Colonic mucosa (tissue), 4 donors: ENCODE results near the gene NHEJ1. TPM values are rescaled to one million over a fixed set of nuclear protein-coding genes. Genes with fewer than 3 reads are reported as not detected.

Source experiments
- DNase-seq: peaks from one replicate; pipeline ENCODE4 v3.0.0-alpha.2; 2020
- H3K27ac ChIP-seq: fragments of 200-600 bp; one replicate; pipeline ENCODE4 v1.8.0; 2021
- H3K27me3 ChIP-seq: fragments of 200-600 bp; one replicate; pipeline ENCODE4 v1.8.0; 2021
- H3K36me3 ChIP-seq: fragments of 200-600 bp; one replicate; pipeline ENCODE4 v1.8.0; 2021
- H3K4me1 ChIP-seq: fragments of 200-600 bp; one replicate; pipeline ENCODE4 v1.8.0; 2021; ENCODE audit warnings: mild to moderate bottlenecking
- H3K4me3 ChIP-seq: fragments of 200-600 bp; one replicate; pipeline ENCODE4 v1.8.0; 2021
- H3K9ac ChIP-seq, 2 donors: one replicate each; pipeline ENCODE4 v1.7.0; 2013; ENCODE audit warnings: control low read depth in 2 of 2, low read depth in 2 of 2, low read length in 2 of 2
- H3K9me3 ChIP-seq: fragments of 200-600 bp; one replicate; pipeline ENCODE4 v1.8.0; 2021
- CTCF ChIP-seq: fragments of 200-600 bp; IDR thresholded peaks from one replicate; pipeline ENCODE4 v1.8.0; 2022; ENCODE audit warnings: antibody characterized with exemption, mild to moderate bottlenecking
- intact Hi-C: fragments of 100-400 bp; cut with DNase I; formaldehyde crosslinking; loops from one replicate; pipeline ENCODE4 v1.14.1; 2022
- total RNA-seq, 2 donors: library from RNA; stranded (reverse); fragmentation: NEBNext Ultra II Directional in 1 of 2; extraction: Animal tissue kit (Norgen Biotek cat#: 25700) in 1 of 2; gene quantifications; one replicate each; pipeline ENCODE4 v1.2.1, GENCODE V29; 2021
- donor health status: healthy.
- donor health status: DM: no; HTN: no; CAD: no.
- donor health status: DM: no; HTN: no; CAD: no.

NHEJ1 gene
- total RNA-seq, 2 donors from 2014 or later, result 30.7 to 51.1 TPM

- Histone ChIP-seq H3K9ac (peak overlapping the region in 1 of 2 donors; percentile 91), H3K4me1 (no peaks in the 10 kb centered on the region), H3K27me3 (peaks cover 33% of the 10 kb centered on the region), H3K27ac (no peak overlapping the region), H3K4me3 (peak overlapping the region; percentile 59), H3K36me3 (no peaks in the 10 kb centered on the region), H3K9me3 (no peaks in the 10 kb centered on the region)
- no peak for TF ChIP-seq CTCF
- no peak for DNase-seq
- intact Hi-C loops, result loop anchor here (5.0 kb wide), 3 partner anchors 65 to 240 kb away; no protein-coding TSS in a partner anchor
These were observed 103.5 kb downstream of the NHEJ1 start for GRCh38 chr2:219056896-219057708.

DNA sequence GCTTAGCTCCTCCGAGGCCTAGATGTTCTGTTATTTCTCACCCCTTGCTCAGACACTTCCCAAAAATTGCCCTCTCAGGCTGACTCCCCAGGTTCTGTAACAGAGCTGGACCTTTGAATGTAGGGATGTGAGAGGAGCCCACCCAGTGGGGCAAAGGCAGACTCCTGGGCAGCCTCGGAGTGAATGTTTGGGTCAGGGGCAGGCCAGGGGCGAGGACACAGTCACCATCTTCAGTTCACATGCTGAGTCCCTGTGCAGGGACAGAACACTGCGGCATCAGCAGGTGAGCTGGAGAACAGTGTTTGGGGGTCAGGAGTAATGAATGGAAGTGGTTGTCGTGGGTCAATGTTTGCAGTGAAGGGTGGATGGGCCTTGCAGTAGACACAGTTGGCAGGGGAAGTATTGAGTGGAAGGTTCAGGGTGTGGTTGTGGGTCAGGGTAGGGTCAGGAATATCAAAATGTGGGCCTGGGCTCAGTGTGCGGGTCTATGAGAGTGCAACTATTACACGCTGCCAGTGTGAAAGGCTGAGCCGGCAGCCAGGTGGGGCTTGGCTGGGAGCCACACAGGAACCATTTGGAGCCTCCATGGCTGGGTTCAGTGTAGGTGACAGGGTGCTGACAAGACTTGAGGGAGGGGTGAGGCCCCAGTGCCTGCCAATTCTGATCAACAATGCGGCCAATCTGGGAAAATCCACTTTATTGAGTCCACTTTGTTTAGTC lies 104.3 kb downstream of the NHEJ1 start:
- intact Hi-C loops, result loop anchor here (5.0 kb wide), 3 partner anchors 66 to 241 kb away; no protein-coding TSS in a partner anchor
- peaks cover 31% of the 10 kb centered on the region for H3K27me3 ChIP-seq
- no peak for DNase-seq
- H3K9ac ChIP-seq, result no peak overlapping the region
- H3K27ac ChIP-seq, result no peak overlapping the region
- no peaks in the 10 kb centered on the region for H3K9me3 ChIP-seq
- H3K36me3 ChIP-seq, result no peaks in the 10 kb centered on the region
- H3K4me3 ChIP-seq, result no peak overlapping the region
- no peak for TF ChIP-seq CTCF
- H3K4me1 ChIP-seq, result no peaks in the 10 kb centered on the region

DNA sequence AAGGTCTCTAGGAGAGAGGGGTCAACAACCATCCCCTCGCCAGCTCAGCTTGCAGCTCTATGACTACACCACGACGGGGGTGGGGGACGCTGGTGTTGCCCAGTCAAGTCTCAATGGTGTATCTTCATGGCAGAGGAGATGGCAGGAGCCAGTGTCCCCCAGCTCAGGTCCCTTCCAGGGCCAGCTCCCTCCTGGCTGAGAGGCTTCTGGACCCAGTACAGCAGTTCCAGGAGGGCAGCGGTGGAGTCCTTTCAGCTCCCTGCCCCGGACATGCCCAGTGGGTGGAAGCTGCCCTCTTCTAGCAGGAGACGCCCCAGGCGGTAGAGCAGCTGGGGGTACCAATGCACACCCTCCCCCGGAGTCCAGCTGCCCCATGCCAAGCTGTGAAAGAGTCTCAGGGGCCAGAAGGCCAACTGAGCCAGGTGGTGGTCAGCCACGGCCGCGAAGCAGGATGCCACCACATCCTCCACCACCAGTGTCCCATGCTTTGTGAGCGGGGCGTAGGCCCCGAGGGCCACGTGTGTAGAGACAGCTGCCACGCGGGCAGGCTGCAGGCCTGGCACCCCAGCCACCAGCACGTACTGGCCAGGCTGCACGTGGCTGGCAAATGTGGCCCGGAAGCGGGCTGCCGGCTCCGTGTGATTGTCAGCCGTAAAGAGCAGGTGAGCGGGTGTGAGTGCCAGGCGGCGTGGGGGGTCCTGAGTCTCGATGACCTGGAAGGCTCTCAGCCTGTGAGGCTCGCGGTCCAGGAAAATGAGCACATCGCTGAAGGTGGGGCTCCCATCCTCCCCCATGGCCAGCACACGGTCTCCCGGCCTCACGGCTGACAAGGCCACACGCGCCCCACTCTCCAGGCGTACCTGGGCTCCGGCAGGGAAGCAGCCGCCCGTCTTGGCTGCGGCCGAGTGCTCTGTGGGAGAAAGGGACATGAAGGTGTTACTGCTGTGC lies 105.4 kb downstream of the NHEJ1 start:
- Histone ChIP-seq H3K27me3 (peaks cover 24% of the 10 kb centered on the region), H3K9me3 (no peaks in the 10 kb centered on the region), H3K4me1 (no peaks in the 10 kb centered on the region), H3K9ac (no peak overlapping the region), H3K27ac (no peak overlapping the region), H3K36me3 (no peaks in the 10 kb centered on the region), H3K4me3 (no peak overlapping the region)
- DNase-seq, result no peak
- intact Hi-C loops, result loop anchor here (5.0 kb wide), 3 partner anchors 67 to 242 kb away; no protein-coding TSS in a partner anchor
- TF ChIP-seq CTCF, result no peak

- Histone ChIP-seq H3K27me3 (no peaks in the 10 kb centered on the region), H3K36me3 (no peaks in the 10 kb centered on the region), H3K4me3 (no peak overlapping the region), H3K9ac (no peak overlapping the region), H3K27ac (no peak overlapping the region), H3K9me3 (no peaks in the 10 kb centered on the region), H3K4me1 (no peaks in the 10 kb centered on the region)
- peak; percentile 53 for DNase-seq
- no peak for TF ChIP-seq CTCF
- intact Hi-C loops, result no loop called here
These were observed 111.3 kb downstream of the NHEJ1 start for GRCh38 chr2:219049282-219049681.
